Astrocyte (in vitro differentiated cells and primary cell): ENCODE measurements around the gene H1-8.

ENCODE experiments used
- CTCF ChIP-seq: IDR thresholded peaks from 2 replicates; pipeline ENCODE4 v1.5.1; 2011; ENCODE audit warnings: low read depth, mild to moderate bottlenecking, inconsistent platforms, low read length, moderate library complexity; ENCODE audit not compliant: insufficient read depth
- EZH2 ChIP-seq: IDR thresholded peaks from 2 replicates; pipeline ENCODE4 v1.6.1; 2012; ENCODE audit warnings: mild to moderate bottlenecking, low read length, inconsistent platforms; ENCODE audit not compliant: insufficient read depth

DNA sequence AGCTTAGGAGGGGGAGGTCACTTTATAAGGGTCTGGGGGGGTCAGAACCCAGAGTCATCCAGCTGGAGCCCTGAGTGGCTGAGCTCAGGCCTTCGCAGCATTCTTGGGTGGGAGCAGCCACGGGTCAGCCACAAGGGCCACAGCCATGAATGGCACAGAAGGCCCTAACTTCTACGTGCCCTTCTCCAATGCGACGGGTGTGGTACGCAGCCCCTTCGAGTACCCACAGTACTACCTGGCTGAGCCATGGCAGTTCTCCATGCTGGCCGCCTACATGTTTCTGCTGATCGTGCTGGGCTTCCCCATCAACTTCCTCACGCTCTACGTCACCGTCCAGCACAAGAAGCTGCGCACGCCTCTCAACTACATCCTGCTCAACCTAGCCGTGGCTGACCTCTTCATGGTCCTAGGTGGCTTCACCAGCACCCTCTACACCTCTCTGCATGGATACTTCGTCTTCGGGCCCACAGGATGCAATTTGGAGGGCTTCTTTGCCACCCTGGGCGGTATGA, 14.3 kb upstream of the H1-8 start, which contains the start of gene RHO:
- TF ChIP-seq CTCF, result no peak
- no peak for TF ChIP-seq EZH2
